Anterior cingulate cortex (tissue), 58 donors: ENCODE data around the gene ERG.

Experiments
- DNase-seq, 58 donors: peaks; one replicate each; lab custom pipeline; 2025; lab: John Stamatoyannopoulos, UW

Gene ERG

GRCh38 chr21:38367646-38368045 lies 130.6 kb downstream of the ERG start:
- DNase-seq, result no peak

DNA sequence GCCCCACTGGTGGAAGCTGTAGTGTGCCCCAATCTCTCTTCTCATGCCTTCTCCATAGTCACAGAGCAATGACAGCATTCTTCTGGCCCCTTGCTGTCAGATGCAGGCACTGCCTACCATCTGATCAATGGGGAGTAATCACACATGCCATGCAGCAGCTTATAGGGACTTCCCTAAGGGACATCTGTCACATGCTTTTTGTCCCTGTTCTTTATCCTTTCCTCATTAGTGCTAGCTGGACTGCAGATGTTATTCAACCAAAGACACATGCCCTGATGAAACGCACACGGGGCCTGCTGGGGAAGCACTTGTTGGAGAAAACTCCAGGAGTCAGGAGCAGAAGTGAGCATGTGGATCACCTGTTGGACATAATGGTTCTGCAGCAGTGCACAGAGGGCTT lies 132.8 kb downstream of the ERG start:
- DNase-seq, result no peak

DNA sequence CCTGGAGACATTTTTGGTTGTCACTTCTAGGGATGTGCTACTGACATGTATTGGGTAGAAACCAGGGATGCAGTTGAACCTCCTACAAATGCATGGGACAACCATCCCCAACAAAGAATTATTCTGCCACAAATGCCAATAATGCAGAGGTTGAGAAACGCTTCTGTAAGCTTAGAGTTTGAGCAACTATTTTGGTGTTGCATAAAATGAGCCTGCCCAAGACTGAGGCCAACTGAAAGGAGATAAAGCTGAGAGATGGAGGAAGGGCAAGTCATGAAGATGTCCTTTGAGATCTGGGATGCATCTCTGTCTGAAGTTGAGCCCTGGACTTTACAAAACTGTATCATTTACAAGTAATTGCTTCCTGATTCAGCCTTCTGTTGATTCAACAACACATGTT lies 134.6 kb downstream of the ERG start:
- DNase-seq, result no peak

- no peak for DNase-seq
These were observed 137.0 kb downstream of the ERG start for GRCh38 chr21:38361324-38361723.

- DNase-seq, result no peak
These were observed 138.4 kb downstream of the ERG start for GRCh38 chr21:38359835-38360234.

GRCh38 chr21:38359090-38359489 lies 139.2 kb downstream of the ERG start:
- no peak for DNase-seq

DNA sequence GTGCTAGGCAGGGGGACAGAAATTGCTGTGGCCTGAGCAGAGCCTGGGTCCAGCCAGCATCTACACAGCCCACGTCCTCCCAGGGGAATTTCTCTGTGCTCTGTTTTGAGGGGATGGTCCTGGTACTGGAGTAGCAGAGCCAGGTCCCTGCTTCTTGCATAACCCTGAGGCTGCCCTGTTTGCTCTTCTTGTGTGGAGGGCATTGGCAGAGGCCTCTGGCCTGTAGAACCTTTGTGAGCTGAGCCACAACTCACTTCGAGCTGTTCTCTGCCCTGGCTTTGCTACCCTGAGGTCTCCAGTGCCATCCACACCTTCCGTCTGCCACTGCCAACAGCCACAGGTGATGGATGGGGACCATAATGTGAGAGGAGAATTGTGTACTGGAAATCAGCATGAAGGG lies 139.6 kb downstream of the ERG start:
- DNase-seq, result no peak

DNA sequence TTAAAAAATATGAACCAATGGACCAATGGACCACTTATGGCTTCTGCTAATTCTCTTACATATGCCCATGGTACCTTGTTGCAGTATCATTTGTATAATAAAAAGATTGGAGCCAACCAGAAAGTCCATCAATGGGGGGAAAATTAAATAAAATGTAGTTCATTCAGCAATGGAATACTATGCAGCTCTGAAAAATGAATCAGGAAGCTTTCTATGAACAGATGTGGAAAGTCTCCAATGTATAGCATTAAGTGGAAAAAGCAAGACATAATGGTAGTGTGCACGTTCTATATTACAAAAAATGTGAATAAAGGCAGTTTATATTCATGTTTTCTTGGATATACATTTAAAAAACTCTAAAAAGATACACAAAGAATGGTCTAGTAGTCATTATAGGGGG lies 140.2 kb downstream of the ERG start:
- DNase-seq, result no peak

- DNase-seq, result no peak
These were observed 141.2 kb downstream of the ERG start for GRCh38 chr21:38356883-38357625.

GRCh38 chr21:38355992-38356781 lies 142.1 kb downstream of the ERG start:
- peak in 55 of 58 donors; percentile 3 to 84 (median 37) for DNase-seq

GRCh38 chr21:38355353-38355752 lies 142.9 kb downstream of the ERG start:
- DNase-seq, result no peak

DNA sequence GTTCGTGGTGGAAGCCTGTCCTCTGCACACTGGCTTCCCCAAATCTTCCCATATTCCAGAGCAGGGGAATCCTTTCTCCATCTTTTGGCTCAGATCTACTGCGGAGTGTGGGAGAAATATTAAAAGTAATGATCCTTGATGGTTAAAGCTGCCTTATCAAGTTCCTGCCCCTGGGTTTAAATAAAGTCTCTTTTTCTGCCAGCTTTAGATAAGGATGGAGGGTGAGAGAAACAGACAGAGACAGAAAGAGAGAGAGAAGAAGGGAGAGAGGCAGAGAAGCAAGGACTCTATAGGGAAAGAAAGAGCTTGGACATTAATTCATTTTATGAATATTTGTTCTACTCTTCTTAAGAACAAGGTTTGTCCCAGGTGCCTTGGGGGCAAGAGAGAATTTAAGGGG lies 143.5 kb downstream of the ERG start:
- DNase-seq, result no peak

DNA sequence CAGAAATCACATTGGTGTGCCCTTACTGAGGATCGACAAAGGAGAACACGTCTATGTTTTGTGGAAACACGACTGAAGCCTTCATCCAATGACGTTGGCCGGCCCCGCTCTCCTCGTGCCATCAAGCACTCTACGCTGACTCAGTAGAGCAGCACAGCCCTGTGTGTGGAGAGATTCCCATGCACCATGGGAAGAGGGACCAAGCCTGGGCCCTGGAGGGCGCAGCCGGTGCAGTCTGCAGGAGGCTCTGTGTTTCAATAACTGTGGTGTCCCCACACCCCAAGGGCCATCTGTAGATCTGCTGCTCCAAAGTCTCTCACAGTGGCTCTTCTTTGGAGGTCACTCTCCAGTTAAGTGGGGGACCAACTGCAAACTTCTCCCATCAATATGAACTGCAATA lies 144.0 kb downstream of the ERG start:
- no peak for DNase-seq

DNA sequence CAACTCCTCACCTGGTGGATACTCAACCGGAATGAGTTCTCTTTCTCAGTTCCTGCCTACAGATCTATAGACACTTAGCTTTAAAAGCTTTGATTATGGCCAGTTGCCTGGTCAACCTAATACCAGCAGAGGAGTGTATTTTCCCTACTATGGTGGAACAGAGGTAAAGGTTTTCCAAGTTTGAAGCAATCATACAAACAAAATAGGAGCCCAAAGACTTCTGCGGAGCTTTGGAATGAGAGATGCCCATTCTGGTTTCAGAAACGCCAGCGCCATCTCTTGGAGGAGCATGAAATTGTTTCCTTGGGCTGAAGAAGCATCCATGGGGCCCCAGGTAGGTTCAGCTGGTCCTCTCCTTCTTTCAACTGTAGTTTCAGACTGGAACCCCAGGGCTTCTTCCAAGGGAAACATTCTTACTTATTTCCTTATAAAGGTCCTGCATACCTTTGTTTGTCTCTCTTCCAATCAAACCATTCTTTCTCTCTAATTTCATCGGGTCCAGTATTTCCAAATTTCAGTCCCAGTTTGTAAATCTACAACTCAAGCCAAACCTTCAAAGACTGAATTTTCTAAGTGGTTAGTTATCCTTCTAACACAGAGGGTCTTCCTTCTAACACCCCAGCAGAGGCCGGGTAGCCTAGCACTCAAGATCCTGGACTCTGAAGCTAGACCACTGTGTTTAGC lies 145.6 kb downstream of the ERG start:
- peak in 22 of 58 donors; percentile 1 to 44 (median 8) for DNase-seq

DNA sequence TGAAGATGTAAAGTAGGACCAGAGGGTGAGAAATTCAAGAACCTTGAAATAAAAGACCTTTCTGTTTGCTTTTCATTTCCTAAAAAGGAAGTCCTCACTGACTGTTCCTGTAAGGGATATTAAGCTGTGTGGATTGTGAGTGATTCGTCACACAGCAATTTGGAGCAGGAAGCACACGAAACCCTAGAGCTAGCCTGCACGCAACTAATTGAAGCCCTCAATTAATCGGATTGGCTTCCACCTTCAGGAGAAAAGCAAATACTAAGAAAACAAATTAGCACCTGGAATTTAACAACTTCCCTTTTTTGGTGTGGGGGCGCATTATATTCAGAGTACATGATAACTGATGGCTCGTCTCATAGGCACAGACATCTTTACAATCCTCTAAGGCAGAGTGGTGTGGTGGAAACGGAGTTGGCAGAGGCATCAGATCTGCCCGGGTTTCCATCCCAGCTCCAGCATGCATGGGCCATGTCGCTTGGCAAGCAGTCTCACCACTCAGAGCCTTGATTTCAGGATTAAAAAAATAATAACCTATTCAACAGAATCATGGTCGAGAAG lies 146.2 kb downstream of the ERG start:
- DNase-seq, result no peak

DNA sequence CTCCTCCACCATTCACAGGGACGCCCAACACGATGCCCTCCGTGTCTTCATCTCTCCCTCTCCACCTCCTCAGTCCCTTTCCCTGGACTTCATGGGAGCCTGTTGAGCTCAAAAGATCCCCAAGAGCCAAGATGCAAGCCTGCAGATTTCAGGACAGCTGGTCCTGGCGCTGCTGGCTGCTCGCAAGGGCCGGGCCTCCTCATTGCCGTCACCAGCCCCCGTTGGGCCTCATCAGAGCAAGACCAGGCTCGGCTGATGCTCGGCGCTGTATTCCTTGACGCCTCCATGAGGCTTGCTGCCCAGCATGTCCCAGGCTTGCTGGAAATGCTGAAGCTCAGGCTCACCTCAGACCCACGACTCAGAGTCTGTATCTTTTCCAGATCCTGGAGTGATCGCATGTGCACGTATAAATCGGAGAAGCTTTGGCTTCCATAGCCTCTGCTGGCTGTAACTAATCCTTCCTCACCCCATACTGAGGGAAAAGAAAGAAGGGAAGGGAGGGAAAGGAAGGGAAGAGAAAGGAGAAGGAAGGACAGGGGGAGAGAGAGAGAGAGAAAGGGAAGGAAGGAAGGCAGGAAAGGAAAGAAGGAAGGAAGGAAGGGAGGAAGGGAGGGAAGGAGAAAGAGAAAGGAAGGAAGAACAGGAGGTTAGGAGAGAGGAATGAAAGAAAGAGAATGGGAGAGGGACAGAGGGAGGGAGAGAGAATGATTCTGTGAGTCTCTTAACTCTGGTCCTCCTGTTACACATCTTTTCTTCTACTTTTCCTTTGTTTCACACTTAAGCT lies 146.9 kb downstream of the ERG start:
- DNase-seq, result no peak

DNA sequence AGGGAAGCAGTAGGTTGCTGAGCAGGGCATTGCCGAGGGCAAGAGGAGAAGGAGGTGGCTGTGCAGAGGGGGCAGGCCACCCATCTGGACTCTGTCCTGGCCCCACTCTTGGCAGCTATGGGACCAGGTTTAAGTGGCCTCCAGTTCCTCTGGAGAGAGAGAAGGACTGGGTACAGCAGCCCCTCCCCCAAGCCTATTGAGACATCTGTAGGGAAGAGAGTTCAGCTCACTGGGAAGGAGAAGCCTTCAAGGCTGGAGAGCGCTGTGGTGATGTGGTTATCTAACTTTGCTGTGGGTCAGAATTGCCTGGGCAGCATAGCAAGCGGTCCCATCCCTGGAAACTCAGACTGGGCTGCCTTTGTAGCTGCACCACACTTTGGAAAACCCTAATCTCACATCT lies 147.6 kb downstream of the ERG start:
- no peak for DNase-seq

DNA sequence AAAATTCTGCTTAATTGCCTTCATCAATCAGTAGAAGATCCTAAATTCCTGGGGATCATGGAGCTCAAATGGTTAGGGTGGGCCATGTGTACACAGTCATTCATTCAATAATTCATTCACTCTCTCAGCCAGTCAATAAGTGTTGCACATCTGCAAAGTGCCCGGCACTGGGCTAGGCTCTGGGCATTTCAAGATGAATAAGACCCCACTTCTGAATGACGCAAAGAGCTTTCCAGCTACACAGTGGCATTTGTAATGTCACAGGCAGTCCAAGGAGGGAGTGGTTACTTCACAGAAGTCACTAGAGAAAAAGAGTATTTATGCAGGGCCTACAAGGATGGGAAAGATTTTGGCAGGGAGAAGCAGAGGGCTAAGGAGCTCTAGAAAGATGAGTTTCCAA lies 148.3 kb downstream of the ERG start:
- DNase-seq, result no peak

DNA sequence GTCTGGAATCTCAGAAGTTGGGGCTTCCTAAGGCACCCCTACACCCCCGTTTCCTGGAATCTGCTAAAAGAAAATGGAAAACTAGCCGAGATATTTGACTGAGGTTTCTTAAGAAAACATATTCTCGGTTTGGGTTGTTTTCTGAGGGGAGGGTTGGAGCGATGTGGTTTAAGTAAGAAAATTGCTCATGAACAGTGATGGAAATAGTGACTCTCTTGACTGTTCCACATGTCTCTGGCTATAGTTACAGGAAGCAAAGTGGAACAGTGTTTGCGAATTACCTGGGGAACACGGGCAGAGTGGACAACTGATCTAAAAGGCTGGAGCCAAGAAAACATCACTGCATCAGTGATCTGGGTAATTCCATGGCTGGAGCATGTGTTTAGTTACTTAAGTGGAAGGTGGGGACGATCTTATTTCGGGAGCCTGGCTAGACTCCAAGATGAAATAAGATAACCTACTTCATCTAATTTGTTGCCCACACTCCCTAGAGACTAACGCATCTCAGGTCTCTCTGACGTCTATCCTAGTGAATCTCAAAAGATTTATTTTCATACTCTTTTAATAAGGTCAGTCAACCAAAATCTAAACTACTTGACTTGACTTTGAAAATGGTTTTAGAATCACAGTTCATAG lies 149.0 kb downstream of the ERG start:
- DNase-seq, result no peak

DNA sequence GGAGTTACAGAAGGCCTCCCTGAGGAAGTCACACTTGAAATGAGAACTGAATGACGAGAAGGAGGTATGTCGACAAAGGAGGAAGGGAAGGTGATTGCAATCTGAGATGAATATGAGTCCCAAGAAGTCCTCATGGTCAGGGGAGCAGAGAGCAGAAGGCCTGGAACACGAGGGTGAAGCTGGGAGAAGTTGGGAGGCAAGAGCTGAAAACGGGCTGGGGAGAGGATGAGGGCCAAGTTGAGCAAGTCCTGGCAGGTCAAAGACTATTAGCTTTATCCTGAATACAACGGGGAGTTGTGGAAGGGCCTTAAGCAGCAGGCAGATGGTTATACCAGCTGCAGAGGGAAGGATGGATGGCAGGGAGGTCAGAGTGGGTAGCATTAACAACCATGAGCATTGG lies 152.0 kb downstream of the ERG start:
- no peak for DNase-seq
